PC-3 (cell line): ENCODE results near the gene PLSCR1.

Experiments used
- CTCF ChIP-seq: fragments of 300-600 bp; sonication (generic); conservative IDR thresholded peaks from 2 replicates; pipeline ENCODE4 v1.5.1; 2017; ENCODE audit warnings: antibody characterized with exemption, low read depth, mild to moderate bottlenecking, low read length
- EZH2phosphoT487 ChIP-seq: fragments of 300-600 bp; sonication (generic); IDR thresholded peaks from 2 replicates; pipeline ENCODE4 v1.6.1; 2018; ENCODE audit warnings: mild to moderate bottlenecking, antibody characterized with exemption, low read length, borderline replicate concordance

- no peak for TF ChIP-seq CTCF
- TF ChIP-seq EZH2phosphoT487 = no peak
Observed at GRCh38 chr3:146593776-146594175, 49.4 kb upstream of the PLSCR1 start.
